Lung (tissue), 12 donors: ENCODE results near the gene FRMD5. TPM values are rescaled to one million over a fixed set of nuclear protein-coding genes. Genes with fewer than 3 reads are reported as not detected.

Source experiments
- ATAC-seq: fragments of 200-7000 bp; cut with Tn5 transposase; one replicate; pipeline ENCODE4 v1.9.1; 2020; ENCODE audit warnings: moderate number of reproducible peaks; ENCODE audit not compliant: insufficient read depth, low FRiP score
- DNase-seq, 3 donors: peaks; one replicate each; pipeline ENCODE4 v3.0.0-alpha.2; 2013 to 2017
- H3K27ac ChIP-seq, 2 donors: one replicate each; pipeline ENCODE4 v1.5.1; 2013; ENCODE audit warnings: mild to moderate bottlenecking in 2 of 2, moderate library complexity in 2 of 2, control low read depth in 1 of 2, inconsistent platforms in 1 of 2, low read depth in 1 of 2, low read length in 1 of 2
- H3K27me3 ChIP-seq, 3 donors: one replicate each; pipeline ENCODE4 v1.5.1; 2013; ENCODE audit warnings: low read length in 2 of 3; ENCODE audit not compliant: control insufficient read depth in 3 of 3, insufficient read depth in 3 of 3
- H3K36me3 ChIP-seq, 4 donors: one replicate each; pipeline ENCODE4 v1.5.1; 2013; ENCODE audit warnings: low read length in 4 of 4, mild to moderate bottlenecking in 1 of 4, moderate library complexity in 1 of 4; ENCODE audit not compliant: control insufficient read depth in 4 of 4, insufficient read depth in 4 of 4
- H3K4me1 ChIP-seq, 5 donors: one replicate each; pipeline ENCODE4 v1.5.1; 2013; ENCODE audit warnings: low read length in 5 of 5, mild to moderate bottlenecking in 2 of 5, moderate library complexity in 1 of 5; ENCODE audit not compliant: control insufficient read depth in 5 of 5, insufficient read depth in 5 of 5
- H3K4me3 ChIP-seq: one replicate; pipeline ENCODE4 v1.5.1; 2013; ENCODE audit warnings: mild to moderate bottlenecking, control low read depth, moderate library complexity
- H3K9ac ChIP-seq, 2 donors: one replicate each; pipeline ENCODE4 v1.5.1; 2013; ENCODE audit warnings: low read length in 2 of 2, control low read depth in 1 of 2; ENCODE audit not compliant: insufficient read depth in 1 of 2
- H3K9me3 ChIP-seq, 4 donors: one replicate each; pipeline ENCODE4 v1.5.1; 2013; ENCODE audit warnings: low read length in 3 of 4, mild to moderate bottlenecking in 1 of 4, moderate library complexity in 1 of 4; ENCODE audit not compliant: control insufficient read depth in 4 of 4, insufficient read depth in 3 of 4
- WGBS, 2 donors: extraction: QIAGEN DNeasy Blood & Tissue Kit; methylation state at CpG; one replicate each; pipeline ENCODE4 v1.1.7; 2013; 5-methylcytosine and 5-hydroxymethylcytosine counted together
- polyA plus RNA-seq, 2 donors: library from polyadenylated mRNA; stranded (reverse); fragments of 200-250 nt; gene quantifications; one replicate each; pipeline ENCODE4 v1.2.1, GENCODE V29; 2013
- total RNA-seq, 2 donors: library from RNA; depleted of rRNA in 1 of 2; stranded (reverse); fragments of >200 nt in 1 of 2; gene quantifications; one replicate each; pipeline ENCODE4 v1.2.1, GENCODE V29; 2014 to 2021
- TF ChIP-seq, protein P1 (sequence below): IDR thresholded peaks from 2 replicates; pipeline ENCODE4 v1.5.1; 2012; ENCODE audit warnings: mild to moderate bottlenecking; ENCODE audit errors: control extremely low read depth, extremely low read depth
- donor health status: control.
- donor health status: control.
- donor health status: Bipolar disorder and iron deficiency.
- donor health status: healthy.
- donor health status: DM: yes; HTN: yes; CAD: no.

FRMD5 gene
- total and polyA plus RNA-seq, 4 donors, result 0.10 to 1.1 (median 0.67) TPM

DNA sequence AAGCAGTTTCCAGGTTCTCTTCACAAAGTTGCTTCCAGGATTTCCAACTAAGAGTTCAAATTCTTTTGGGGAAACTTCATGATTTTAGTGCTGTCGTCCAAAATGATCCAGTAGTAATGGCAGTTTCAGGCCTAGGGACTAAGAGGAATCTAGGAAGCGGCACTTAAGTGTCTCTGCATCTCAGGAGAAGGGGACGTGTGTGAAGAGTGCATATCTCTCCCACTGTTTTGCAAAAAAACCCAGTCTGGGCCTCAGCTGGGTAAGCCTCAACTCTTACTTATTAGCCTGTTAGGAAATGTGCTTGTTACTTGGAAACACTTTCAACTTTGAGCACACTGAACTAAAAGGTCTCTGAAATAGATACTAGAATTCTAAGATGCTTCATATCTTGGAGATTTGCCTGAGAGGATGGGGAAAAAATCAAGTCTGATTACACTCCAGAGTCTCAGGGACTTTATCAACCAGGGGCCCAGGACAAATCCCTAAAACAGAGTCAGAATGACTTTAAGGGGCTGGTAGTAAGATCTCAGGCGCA lies 286.5 kb downstream of the FRMD5 start:
- Histone ChIP-seq H3K4me1 (peaks cover 0 to 3% (median 0%) of the 10 kb centered on the region in 5 donors), H3K9ac (no peak overlapping the region), H3K4me3 (no peak overlapping the region), H3K27ac (no peak overlapping the region), H3K9me3 (no peaks in the 10 kb centered on the region), H3K36me3 (no peaks in the 10 kb centered on the region), H3K27me3 (no peaks in the 10 kb centered on the region)
- no peak for DNase-seq
- 76 to 91% methylated on average over 4 of the region's 4 CpGs for WGBS, 2 donors
- no peak for ATAC-seq
- TF ChIP-seq, protein P1, sequence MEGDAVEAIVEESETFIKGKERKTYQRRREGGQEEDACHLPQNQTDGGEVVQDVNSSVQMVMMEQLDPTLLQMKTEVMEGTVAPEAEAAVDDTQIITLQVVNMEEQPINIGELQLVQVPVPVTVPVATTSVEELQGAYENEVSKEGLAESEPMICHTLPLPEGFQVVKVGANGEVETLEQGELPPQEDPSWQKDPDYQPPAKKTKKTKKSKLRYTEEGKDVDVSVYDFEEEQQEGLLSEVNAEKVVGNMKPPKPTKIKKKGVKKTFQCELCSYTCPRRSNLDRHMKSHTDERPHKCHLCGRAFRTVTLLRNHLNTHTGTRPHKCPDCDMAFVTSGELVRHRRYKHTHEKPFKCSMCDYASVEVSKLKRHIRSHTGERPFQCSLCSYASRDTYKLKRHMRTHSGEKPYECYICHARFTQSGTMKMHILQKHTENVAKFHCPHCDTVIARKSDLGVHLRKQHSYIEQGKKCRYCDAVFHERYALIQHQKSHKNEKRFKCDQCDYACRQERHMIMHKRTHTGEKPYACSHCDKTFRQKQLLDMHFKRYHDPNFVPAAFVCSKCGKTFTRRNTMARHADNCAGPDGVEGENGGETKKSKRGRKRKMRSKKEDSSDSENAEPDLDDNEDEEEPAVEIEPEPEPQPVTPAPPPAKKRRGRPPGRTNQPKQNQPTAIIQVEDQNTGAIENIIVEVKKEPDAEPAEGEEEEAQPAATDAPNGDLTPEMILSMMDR, result no peak

DNA sequence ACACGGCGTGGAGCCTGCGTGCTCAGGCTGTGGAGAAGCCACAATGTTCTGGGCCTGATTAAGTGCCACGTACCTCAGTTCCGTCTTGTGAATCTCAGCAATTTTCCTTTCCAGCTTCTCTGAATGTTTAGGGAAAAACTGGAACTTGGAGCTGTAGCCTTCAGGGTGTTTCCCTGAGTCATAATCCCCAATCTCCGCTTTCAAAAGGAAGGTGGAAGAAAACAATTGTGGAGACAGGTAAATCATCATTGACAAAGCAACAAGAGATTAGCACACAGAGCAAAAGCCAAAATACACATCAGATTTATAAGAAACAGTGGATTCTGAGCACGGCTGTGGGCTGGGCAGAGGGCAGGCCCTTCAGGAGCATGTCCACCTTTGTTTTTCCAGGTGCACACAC lies 289.3 kb downstream of the FRMD5 start:
- Histone ChIP-seq H3K27ac (no peak overlapping the region), H3K9ac (no peak overlapping the region), H3K9me3 (no peaks in the 10 kb centered on the region), H3K4me1 (no peaks in the 10 kb centered on the region), H3K4me3 (no peak overlapping the region), H3K27me3 (no peaks in the 10 kb centered on the region), H3K36me3 (no peaks in the 10 kb centered on the region)
- TF ChIP-seq, protein P1, result no peak
- ATAC-seq (no peak), DNase-seq (no peak)
- WGBS, 2 donors, result 93 to 94% methylated on average over 7 of the region's 7 CpGs

DNA sequence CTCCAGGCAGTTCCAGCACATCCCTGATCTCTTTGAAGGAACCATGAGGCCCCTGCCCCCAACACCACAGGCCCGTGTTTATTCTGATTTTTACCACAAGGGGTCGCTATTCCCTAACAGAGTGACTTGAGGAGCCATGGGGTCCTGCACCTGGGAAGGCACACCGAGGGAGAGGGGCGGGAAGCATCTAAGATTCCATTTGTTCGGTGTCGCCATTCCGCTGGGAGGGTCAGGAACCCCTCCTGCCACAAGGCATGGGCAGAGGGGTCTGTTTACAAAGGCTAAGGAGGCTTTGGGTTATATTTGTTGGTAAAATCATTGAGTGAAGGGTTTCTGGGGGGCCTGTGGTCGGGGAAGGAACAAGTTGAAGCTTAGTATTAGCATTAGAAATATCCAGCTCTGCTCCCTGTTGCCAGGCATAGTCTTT lies 291.2 kb downstream of the FRMD5 start:
- no peak overlapping the region for H3K9ac ChIP-seq
- TF ChIP-seq, protein P1, result peak; percentile 57
- 18 to 20% methylated on average over 8 of the region's 8 CpGs for WGBS, 2 donors
- no peak for ATAC-seq
- no peaks in the 10 kb centered on the region for H3K9me3 ChIP-seq
- DNase-seq, result peak; percentile 60 to 64 (median 60)
- H3K4me1 ChIP-seq, result peaks cover 0 to 3% (median 0%) of the 10 kb centered on the region in 5 donors
- H3K27me3 ChIP-seq, result no peaks in the 10 kb centered on the region
- H3K4me3 ChIP-seq, result no peak overlapping the region
- no peaks in the 10 kb centered on the region for H3K36me3 ChIP-seq
- no peak overlapping the region for H3K27ac ChIP-seq

DNA sequence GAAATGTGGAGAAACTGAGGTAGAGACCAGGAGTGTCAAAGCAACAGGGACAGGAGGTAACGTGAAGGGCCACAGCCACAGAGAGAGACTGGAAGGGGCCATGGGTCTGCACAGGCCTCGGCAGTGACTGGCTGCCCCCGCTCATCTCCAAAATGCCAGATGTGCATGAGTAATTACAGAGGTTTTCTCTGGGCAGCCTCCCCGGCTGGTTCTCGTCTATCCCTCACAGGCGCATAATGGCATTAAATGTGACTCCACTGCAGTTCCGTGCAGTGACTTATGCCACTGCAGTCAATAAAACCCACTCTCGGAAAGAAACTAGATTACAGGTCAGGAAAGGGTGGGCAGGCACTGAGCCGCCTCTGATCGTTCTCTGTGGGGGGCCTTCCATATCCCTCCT lies 293.6 kb downstream of the FRMD5 start:
- no peaks in the 10 kb centered on the region for H3K36me3 ChIP-seq
- no peak overlapping the region for H3K9ac ChIP-seq
- DNase-seq, result no peak
- no peak overlapping the region for H3K27ac ChIP-seq
- no peaks in the 10 kb centered on the region for H3K27me3 ChIP-seq
- peaks cover 0 to 3% (median 0%) of the 10 kb centered on the region in 5 donors for H3K4me1 ChIP-seq
- no peak overlapping the region for H3K4me3 ChIP-seq
- WGBS, 2 donors, result 89 to 91% methylated on average over 10 of the region's 10 CpGs
- no peak for ATAC-seq
- TF ChIP-seq, protein P1, result no peak
- H3K9me3 ChIP-seq, result no peaks in the 10 kb centered on the region
